Heart left ventricle (tissue), 16 donors: ENCODE data around the gene BTBD16. TPM values are rescaled to one million over a fixed set of nuclear protein-coding genes. Genes with fewer than 3 reads are reported as not detected.

ENCODE experiments used
- ATAC-seq, 4 donors: fragments of 200-7000 bp; cut with Tn5 transposase; one replicate each; pipeline ENCODE4 v1.9.1; 2020 to 2022; ENCODE audit warnings: moderate library complexity in 4 of 4, mild to moderate bottlenecking in 3 of 4, moderate number of reproducible peaks in 1 of 4
- DNase-seq, 5 donors: peaks; one replicate each; pipeline ENCODE4 v3.0.0-alpha.2; 2020
- H3K27ac ChIP-seq, 12 donors: fragments of 200-600 bp; sonication (generic) in 4 of 12; one replicate each; pipeline versions ENCODE4 v1.5.0 to v1.8.0; 2016 to 2022; ENCODE audit warnings: mild to moderate bottlenecking in 2 of 12
- H3K27me3 ChIP-seq, 9 donors: fragments of 200-600 bp; sonication (generic) in 2 of 9; one replicate each; pipeline versions ENCODE4 v1.5.1 to v1.8.0; 2016 to 2022; ENCODE audit warnings: mild to moderate bottlenecking in 3 of 9
- H3K36me3 ChIP-seq, 9 donors: fragments of 200-600 bp; sonication (generic) in 2 of 9; one replicate each; pipeline versions ENCODE4 v1.5.0 to v1.8.0; 2018 to 2022; ENCODE audit warnings: mild to moderate bottlenecking in 2 of 9
- H3K4me1 ChIP-seq, 12 donors: fragments of 200-600 bp; sonication (generic) in 4 of 12; one replicate each; pipeline versions ENCODE4 v1.5.0 to v1.8.0; 2016 to 2022; ENCODE audit warnings: mild to moderate bottlenecking in 3 of 12
- H3K4me3 ChIP-seq, 12 donors: fragments of 200-600 bp; sonication (generic) in 4 of 12; one replicate each; pipeline versions ENCODE4 v1.5.0 to v1.8.0; 2017 to 2022; ENCODE audit warnings: mild to moderate bottlenecking in 9 of 12, moderate library complexity in 4 of 12
- H3K9me3 ChIP-seq, 12 donors: fragments of 200-600 bp; sonication (generic) in 4 of 12; one replicate each; pipeline versions ENCODE4 v1.5.0 to v1.8.0; 2016 to 2022; ENCODE audit warnings: mild to moderate bottlenecking in 1 of 12
- CTCF ChIP-seq, 12 donors: fragments of 200-600 bp; sonication (generic) in 4 of 12; IDR thresholded peaks; one replicate each; pipeline versions ENCODE4 v1.5.0 to v1.8.0; 2018 to 2022; ENCODE audit warnings: antibody characterized with exemption in 12 of 12, mild to moderate bottlenecking in 5 of 12
- POLR2A ChIP-seq, 2 donors: fragments of 450-650 bp; IDR thresholded peaks; one replicate each; pipeline ENCODE4 v1.6.1; 2017; ENCODE audit warnings: antibody characterized with exemption in 2 of 2, mild to moderate bottlenecking in 2 of 2, moderate library complexity in 2 of 2
- WGBS, 4 donors: extraction: QIAGEN DNeasy Blood & Tissue Kit in 2 of 4; methylation state at CpG; one replicate each; pipeline versions ENCODE4 v1.1.5 to v1.1.7; 2013 to 2018; 5-methylcytosine and 5-hydroxymethylcytosine counted together
- intact Hi-C, 10 donors: fragments of 100-400 bp; cut with DNase I; formaldehyde crosslinking; loops; one replicate each; pipeline versions ENCODE4 v1.11.1 to v1.14.2; 2022
- polyA plus RNA-seq, 2 donors: library from polyadenylated mRNA; stranded (reverse); fragments of 200-250 nt; gene quantifications; one replicate each; pipeline ENCODE4 v1.2.3, GENCODE V29; 2013
- total RNA-seq, 9 donors: library from RNA; depleted of rRNA in 2 of 9; stranded (reverse); fragments of >200 nt in 2 of 9; fragmentation: NEBNext Ultra II Directional in 3 of 9; extraction: Animal tissue kit (Norgen Biotek cat#: 25700) in 3 of 9; gene quantifications; one replicate each; pipeline versions ENCODE4 v1.1.0 to v1.2.4, GENCODE V29; 2016 to 2023
- donor health status: ischemic (EF 13 %, LVEDD 7.1; RV severe dilation, severe dysfunction).
- donor health status: healthy with polysubstance abuse.
- donor health status: DM: no; HTN: yes; CAD: no.
- donor health status: DM: no; HTN: no; CAD: no.
- donor health status: ischemic (EF 25% LVEDD 6.9; RV normal size, moderate dysfunction).
- donor health status: ischemic (EF 25% LVEDD 5.7; RV mildly dilated, moderate dysfunction).
- donor health status: healthy.
- donor health status: DM: yes; HTN: yes; CAD: no.
- donor health status: ischemic (EF 35%, LVEDD 5.7; RV mildly dilated, moderate dysfunction).
- donor health status: nonischemic (EF 11% LVEDD 7.7; RV severe dilation, severe dysfunction).
- donor health status: DM: yes; HTN: yes; CAD: no.
- donor health status: PGD.
- donor health status: ischemic (EF 29% LVEDD 5.4; RV normal size, mild dysfunction).
- donor health status: nonischemic (EF 23%, LVEDD 6.1; RV moderate dilation, normal function).

The BTBD16 gene
- total and polyA plus RNA-seq, 11 donors: 0.23 to 0.25 TPM; not detected in 9

GRCh38 chr10:122288917-122289316 is 17.8 kb downstream of the BTBD16 start:
- TF ChIP-seq CTCF (IDR thresholded peaks at IDR 0.05) (no peak), POLR2A (IDR thresholded peaks at IDR 0.05) (no peak)
- intact Hi-C loops: loop anchor here in 2 of 10 donors (10.0 kb wide), 3 partner anchors 406 to 1266 kb away; partner anchors contain the start of gene C10orf120 (in 1 of the 2)
- Histone ChIP-seq H3K9me3 (no peaks in the 10 kb centered on the region), H3K27ac (no peak overlapping the region), H3K27me3 (no peaks in the 10 kb centered on the region), H3K36me3 (no peaks in the 10 kb centered on the region), H3K4me1 (peaks cover 0 to 28% (median 16%) of the 10 kb centered on the region in 12 donors), H3K4me3 (no peak overlapping the region)
- 81 to 97% (median 90%) methylated on average over 2 to 3 of the region's 3 CpGs for WGBS, 4 donors
- DNase-seq (no peak), ATAC-seq (no peak)

DNA sequence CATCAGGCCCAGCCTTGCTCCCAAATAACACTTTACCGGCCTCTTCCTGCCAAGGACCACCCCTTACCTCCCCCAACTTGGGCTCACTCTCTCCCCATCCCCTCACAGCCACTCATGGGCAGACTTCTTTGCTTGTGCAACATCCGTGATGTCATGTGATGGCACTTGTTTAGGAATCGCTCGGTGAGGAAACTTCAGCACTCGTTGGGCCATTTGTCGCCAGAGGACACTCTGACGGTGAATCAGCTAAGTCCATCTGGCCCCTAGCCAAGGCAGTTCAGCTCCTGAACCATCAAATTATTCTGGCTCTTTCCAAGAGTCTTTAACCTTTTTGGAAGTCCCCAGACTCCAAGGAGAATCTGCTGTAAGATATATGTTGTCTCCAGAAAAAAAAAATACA is 19.2 kb downstream of the BTBD16 start:
- no peak for TF ChIP-seq POLR2A (IDR thresholded peaks at IDR 0.05)
- TF ChIP-seq CTCF (IDR thresholded peaks at IDR 0.05): no peak
- peaks cover 0 to 28% (median 16%) of the 10 kb centered on the region in 12 donors for H3K4me1 ChIP-seq
- no peak overlapping the region for H3K27ac ChIP-seq
- H3K4me3 ChIP-seq: no peak overlapping the region
- intact Hi-C loops: loop anchor here in 3 of 10 donors (10.0 kb wide), 2 partner anchors 404 to 414 kb away; partner anchors contain the start of gene C10orf120 (in 1 of the 3)
- DNase-seq (no peak), ATAC-seq (no peak)
- 75 to 85% (median 83%) methylated on average over 7 of the region's 7 CpGs for WGBS, 4 donors
- no peaks in the 10 kb centered on the region for H3K36me3 ChIP-seq
- no peaks in the 10 kb centered on the region for H3K27me3 ChIP-seq
- no peaks in the 10 kb centered on the region for H3K9me3 ChIP-seq

GRCh38 chr10:122290833-122291532 is 19.9 kb downstream of the BTBD16 start:
- DNase-seq (no peak), ATAC-seq (no peak)
- H3K4me1 ChIP-seq: peaks cover 0 to 28% (median 16%) of the 10 kb centered on the region in 12 donors
- H3K4me3 ChIP-seq: no peak overlapping the region
- H3K9me3 ChIP-seq: no peaks in the 10 kb centered on the region
- intact Hi-C loops: loop anchor here in 3 of 10 donors (10.0 kb wide), 2 partner anchors 404 to 414 kb away; partner anchors contain the start of gene C10orf120 (in 1 of the 3)
- H3K27me3 ChIP-seq: no peaks in the 10 kb centered on the region
- no peak overlapping the region for H3K27ac ChIP-seq
- no peaks in the 10 kb centered on the region for H3K36me3 ChIP-seq
- no peak for TF ChIP-seq CTCF (IDR thresholded peaks at IDR 0.05)
- no peak for TF ChIP-seq POLR2A (IDR thresholded peaks at IDR 0.05)
- WGBS, 4 donors: 91 to 98% (median 94%) methylated on average over 13 of the region's 13 CpGs

GRCh38 chr10:122291739-122292138 is 20.6 kb downstream of the BTBD16 start:
- H3K4me3 ChIP-seq: no peak overlapping the region
- intact Hi-C loops: loop anchor here in 3 of 10 donors (10.0 kb wide), 2 partner anchors 403 to 413 kb away; partner anchors contain the start of gene C10orf120 (in 1 of the 3)
- WGBS, 4 donors: 90 to 93% (median 93%) methylated on average over 5 of the region's 5 CpGs
- peaks cover 0 to 22% (median 14%) of the 10 kb centered on the region in 12 donors for H3K4me1 ChIP-seq
- H3K27me3 ChIP-seq: no peaks in the 10 kb centered on the region
- DNase-seq: no peak
- no peak overlapping the region for H3K27ac ChIP-seq
- ATAC-seq: no peak
- TF ChIP-seq CTCF (IDR thresholded peaks at IDR 0.05): no peak
- no peaks in the 10 kb centered on the region for H3K9me3 ChIP-seq
- H3K36me3 ChIP-seq: no peaks in the 10 kb centered on the region
